ENCODE measurements around the gene ATP8B4.
"Not testable (repeated sequence)": the region's sequence is repeated elsewhere in the genome, so short reads cannot be mapped to it uniquely, and the experiment has no call there.

The ATP8B4 gene

GRCh38 chr15:50017522-50017921 is 101.5 kb downstream of the ATP8B4 start:
- DNase-seq (ENCODE audit: low read depth) = no peak

- DNase-seq (ENCODE audit: low read depth) = no peak
Measured at GRCh38 chr15:50016951-50017350, 102.1 kb downstream of the ATP8B4 start.

- no peak for DNase-seq (ENCODE audit: low read depth)
Measured at GRCh38 chr15:50012790-50013189, 106.2 kb downstream of the ATP8B4 start.

DNA sequence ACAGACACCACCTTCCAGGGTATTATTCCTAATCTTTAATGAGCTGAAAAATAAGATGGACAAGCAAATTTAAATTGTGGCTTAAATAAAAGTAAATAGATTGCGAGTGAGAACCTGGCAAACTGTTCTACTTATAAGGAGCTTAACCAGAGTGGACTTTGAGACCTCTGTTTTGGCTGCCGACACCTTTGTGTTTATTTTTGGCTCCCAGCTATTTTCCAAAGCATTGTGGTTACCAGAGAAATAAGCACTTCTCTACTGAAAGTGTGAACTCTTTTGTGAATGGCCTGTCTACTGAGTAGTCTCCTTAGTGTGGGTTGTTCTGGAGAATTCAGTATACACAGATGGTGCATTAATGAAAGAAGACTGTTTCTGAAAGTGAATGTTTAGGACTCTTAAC is 109.4 kb downstream of the ATP8B4 start:
- DNase-seq (ENCODE audit: low read depth) = no peak

DNA sequence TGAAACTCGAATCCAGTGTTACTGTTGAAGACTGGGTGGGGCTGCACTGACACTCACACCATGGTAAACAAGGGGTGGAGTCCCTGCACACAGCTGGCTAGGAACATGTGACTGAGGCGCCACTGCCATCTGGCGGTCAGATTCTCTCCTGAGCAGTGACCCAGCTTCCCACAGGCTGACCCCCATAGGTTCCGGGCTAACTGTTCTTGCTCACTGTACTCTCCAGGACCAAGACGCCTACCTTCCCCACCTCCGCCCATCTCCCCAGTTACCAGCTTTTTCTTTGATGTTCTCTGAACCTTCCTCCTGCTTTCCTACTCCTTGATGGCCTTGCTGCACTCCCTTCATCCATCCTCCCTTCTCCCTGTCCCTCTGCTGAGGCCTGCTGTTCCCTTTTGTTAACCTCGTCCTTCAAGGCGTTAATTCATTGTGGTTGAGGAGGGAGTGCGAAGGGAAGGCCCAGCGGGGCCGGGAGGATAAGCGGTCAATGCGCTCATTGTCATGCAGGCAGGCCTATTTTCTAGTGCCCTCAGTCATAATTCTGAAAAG is 115.2 kb downstream of the ATP8B4 start:
- DNase-seq (ENCODE audit: low read depth) = peak; percentile 38

DNA sequence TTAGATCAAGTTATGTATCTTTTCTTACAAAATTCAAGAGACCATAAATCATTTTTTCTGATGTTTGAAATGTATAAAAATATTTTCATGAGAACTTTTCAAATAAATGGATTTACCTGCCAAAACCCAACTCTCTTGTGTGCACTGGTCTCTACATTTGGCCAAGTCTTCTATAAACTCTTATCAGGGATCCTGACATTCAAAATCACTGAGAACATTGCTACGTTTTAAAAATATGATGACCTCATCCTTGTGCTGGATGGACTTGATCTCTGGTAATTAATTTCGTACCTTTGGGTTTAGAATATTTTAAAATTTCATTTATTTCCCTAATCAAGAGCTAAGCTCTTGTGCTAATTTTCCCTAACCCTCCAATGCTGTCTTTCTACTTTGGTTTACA is 127.4 kb downstream of the ATP8B4 start:
- DNase-seq (ENCODE audit: low read depth) = no peak

DNA sequence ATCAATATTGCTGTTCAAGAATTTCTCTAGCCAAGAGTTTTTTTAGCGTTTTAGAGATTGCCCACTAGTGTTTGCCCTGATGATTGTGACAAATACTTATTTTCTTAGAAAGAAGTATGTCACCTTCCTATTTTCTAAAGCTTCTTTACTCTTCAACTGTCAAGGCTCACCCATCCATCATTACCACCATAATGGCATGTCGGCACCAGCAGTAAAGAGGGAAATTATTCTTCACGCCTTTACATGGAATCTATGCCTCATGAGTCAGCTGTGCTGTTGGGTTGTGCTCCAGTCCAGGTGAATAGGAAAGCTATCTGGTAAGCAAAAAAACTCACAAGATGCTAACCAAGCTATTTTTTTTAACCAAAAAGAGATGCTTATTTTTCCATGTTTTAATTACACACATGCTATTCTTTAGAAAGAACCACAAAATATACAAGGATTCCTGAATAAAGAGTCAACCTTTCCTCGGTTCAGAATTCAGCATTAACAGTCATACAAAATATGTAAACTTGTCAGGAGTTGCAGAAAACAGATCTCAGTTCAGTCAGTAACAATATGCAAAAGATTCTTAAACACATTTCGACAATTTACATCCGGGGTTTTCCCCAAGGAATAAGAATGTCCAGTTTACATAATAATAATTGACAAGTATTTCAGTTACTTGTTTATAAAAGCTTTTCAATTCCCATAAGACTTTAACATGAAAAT is 128.0 kb downstream of the ATP8B4 start:
- DNase-seq (ENCODE audit: low read depth) = no peak

GRCh38 chr15:49989498-49989897 is 129.5 kb downstream of the ATP8B4 start:
- DNase-seq (ENCODE audit: low read depth) = no peak

- no peak for DNase-seq (ENCODE audit: low read depth)
Measured at GRCh38 chr15:49988766-49989165, 130.3 kb downstream of the ATP8B4 start.

GRCh38 chr15:49987896-49988295 is 131.1 kb downstream of the ATP8B4 start:
- DNase-seq (ENCODE audit: low read depth) = no peak

- DNase-seq (ENCODE audit: low read depth) = no peak
Measured at GRCh38 chr15:49987198-49987785, 131.7 kb downstream of the ATP8B4 start.

- no peak for DNase-seq (ENCODE audit: low read depth)
Measured at GRCh38 chr15:49986326-49986725, 132.7 kb downstream of the ATP8B4 start.

GRCh38 chr15:49985463-49985862 is 133.6 kb downstream of the ATP8B4 start:
- DNase-seq (ENCODE audit: low read depth) = no peak

- no peak for DNase-seq (ENCODE audit: low read depth)
Measured at GRCh38 chr15:49984436-49984835, 134.6 kb downstream of the ATP8B4 start.

DNA sequence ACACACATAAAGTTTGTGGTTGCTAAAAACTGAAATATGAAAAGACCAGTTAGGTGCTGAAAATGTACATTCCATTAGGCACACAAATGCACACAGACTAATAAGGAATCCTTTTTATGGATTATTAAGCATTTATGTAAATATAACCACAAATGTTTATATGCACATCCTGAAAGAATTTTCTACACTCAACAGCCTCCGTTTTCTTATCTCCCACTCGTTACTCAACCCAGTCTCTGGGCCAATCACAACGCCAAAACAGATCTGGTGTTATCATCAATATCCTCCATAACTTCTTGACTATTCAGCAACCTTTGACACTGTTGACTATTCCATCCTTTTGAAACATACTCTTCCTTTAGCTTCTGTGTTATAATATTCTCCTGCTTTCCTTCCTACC is 136.4 kb downstream of the ATP8B4 start:
- no peak for DNase-seq (ENCODE audit: low read depth)

DNA sequence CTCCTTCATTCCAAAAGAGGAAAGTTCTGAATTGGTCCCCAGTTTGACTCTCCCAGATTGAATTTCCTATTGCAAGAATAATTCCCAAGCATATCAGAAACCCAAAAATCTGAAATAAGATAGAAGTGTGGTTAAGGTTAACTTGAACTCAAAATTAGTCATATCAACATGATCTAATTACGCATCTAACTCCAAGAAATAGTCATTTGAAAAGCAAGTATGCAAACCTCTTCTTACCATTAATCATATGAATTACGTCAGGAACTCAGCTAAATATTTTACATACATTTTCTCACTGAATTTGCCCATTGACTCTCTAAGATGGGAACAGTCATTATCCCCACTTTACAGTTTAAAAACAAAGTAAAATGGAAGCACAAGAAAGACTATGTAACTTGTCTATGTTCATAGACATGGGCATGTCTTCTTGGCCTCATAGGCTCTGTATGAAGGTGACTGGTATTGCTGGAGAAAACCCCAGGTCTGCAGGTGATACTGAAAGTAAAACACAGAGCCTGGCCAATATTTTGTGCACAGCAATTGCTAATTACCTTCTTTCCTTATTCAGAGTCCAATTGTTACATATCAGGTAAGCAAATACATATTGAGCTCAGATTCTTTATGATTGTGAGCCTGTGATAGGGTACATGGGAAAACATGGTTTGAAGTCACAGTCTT is 139.2 kb downstream of the ATP8B4 start:
- no peak for DNase-seq (ENCODE audit: low read depth)

DNA sequence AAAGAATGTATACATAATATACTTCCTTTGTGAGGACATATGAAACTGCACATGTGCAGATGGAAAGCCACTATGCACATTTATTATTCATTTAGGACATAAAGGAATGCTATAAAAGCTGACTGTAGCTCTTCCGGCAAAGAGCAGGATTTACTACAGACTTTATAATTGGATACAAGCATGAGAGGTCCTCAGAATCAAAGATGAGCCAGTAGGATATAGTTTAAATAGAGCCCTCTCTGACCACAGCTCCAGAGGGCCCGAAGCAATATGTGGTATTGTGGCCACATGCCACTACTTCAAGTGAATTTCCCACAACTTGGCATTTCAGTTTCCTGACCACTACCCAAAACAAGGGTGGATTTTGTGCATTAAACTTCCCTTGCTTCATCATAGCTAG is 140.9 kb downstream of the ATP8B4 start:
- DNase-seq (ENCODE audit: low read depth) = no peak

- no peak for DNase-seq (ENCODE audit: low read depth)
Measured at GRCh38 chr15:49977306-49977705, 141.7 kb downstream of the ATP8B4 start.

- no peak for DNase-seq (ENCODE audit: low read depth)
Measured at GRCh38 chr15:49964551-49964950, 154.5 kb downstream of the ATP8B4 start.

DNA sequence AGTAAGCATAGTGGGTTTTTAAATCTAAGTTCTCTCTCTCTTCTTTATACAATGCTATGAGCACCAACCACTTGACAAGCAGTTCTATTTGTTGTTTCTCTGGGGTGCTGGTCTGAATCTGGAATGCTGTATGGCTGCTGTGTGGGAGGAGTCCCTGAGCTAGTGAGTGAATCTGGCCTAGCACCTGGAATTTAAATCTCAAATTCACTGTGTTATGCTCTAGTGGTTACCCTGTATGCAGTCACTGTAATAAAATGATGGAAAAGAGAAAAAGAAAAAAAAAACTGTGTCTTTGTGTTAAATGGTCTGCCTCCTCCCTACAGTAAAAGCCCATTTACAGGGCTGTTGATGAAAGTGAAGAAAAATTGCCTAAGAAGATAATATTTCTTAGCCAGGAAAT is 155.0 kb downstream of the ATP8B4 start:
- DNase-seq (ENCODE audit: low read depth) = no peak

- DNase-seq (ENCODE audit: low read depth) = not testable (repeated sequence)
Measured at GRCh38 chr15:49963033-49963772, 155.8 kb downstream of the ATP8B4 start.

DNA sequence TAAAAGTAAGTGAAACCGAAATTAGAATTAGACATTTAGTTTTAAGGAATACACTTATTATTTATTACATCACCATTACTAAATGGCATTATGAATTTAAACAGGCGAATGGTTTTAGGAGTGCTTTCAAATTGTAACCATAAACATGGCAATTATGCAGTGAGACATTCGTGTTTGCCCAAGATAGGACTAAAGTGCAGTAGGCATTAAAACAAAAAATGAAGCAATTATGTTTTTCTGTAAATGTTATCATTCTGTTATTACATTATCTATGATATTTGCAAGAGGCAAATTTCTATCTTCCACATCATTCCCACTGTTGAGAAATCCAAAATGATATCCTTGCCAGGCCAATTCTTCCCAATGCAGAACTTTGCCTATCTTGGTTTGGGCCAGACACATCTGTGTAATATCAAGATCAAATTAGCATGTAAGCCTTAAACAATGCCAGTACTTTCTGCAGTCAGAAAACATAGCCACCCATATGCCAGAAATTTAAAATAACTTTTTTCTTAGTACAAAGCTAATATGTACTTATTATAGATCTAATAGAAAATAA is 156.9 kb downstream of the ATP8B4 start:
- no peak for DNase-seq (ENCODE audit: low read depth)

All from stimulated activated CD8-positive, alpha-beta memory T cell treated with anti-CD3 and anti-CD28 coated beads, Interleukin-4, amount 100 ng/mL, for 24 hours (primary cell).